Fibroblast of skin of left biceps (primary cell): ENCODE measurements around the gene CD247.

Experiments
- DNase-seq, 2 experiments: peaks; one replicate each; pipeline ENCODE4 v3.0.0-alpha.2; 2013; ENCODE audit warnings: low read depth in 2 of 2

CD247 gene

GRCh38 chr1:167512046-167512654 lies 6.2 kb downstream of the CD247 start:
- no peak for DNase-seq

GRCh38 chr1:167511374-167511986 lies 6.8 kb downstream of the CD247 start:
- no peak for DNase-seq

GRCh38 chr1:167510881-167511280 lies 7.4 kb downstream of the CD247 start:
- DNase-seq = no peak

GRCh38 chr1:167510244-167510643 lies 8.1 kb downstream of the CD247 start:
- DNase-seq = no peak

- DNase-seq = no peak
These were observed 8.7 kb downstream of the CD247 start for GRCh38 chr1:167509587-167509986.

GRCh38 chr1:167507719-167508118 lies 10.6 kb downstream of the CD247 start:
- no peak for DNase-seq

GRCh38 chr1:167504467-167504827 lies 13.9 kb downstream of the CD247 start:
- no peak for DNase-seq

- DNase-seq = no peak
These were observed 14.5 kb downstream of the CD247 start for GRCh38 chr1:167503626-167504466.

- no peak for DNase-seq
These were observed 15.4 kb downstream of the CD247 start for GRCh38 chr1:167502719-167503462.

- DNase-seq = no peak
These were observed 16.2 kb downstream of the CD247 start for GRCh38 chr1:167502192-167502551.

GRCh38 chr1:167501515-167502191 lies 16.7 kb downstream of the CD247 start:
- DNase-seq = no peak

- DNase-seq = no peak
These were observed 18.0 kb downstream of the CD247 start for GRCh38 chr1:167500283-167500860.

- no peak for DNase-seq
These were observed 18.6 kb downstream of the CD247 start for GRCh38 chr1:167499664-167500101.

GRCh38 chr1:167499106-167499505 lies 19.2 kb downstream of the CD247 start:
- DNase-seq = no peak

- DNase-seq = no peak
These were observed 21.3 kb downstream of the CD247 start for GRCh38 chr1:167496797-167497619.

GRCh38 chr1:167493372-167493771 lies 25.0 kb downstream of the CD247 start:
- no peak for DNase-seq

- no peak for DNase-seq
These were observed 25.8 kb downstream of the CD247 start for GRCh38 chr1:167492481-167492910.

- DNase-seq = no peak
These were observed 26.5 kb downstream of the CD247 start for GRCh38 chr1:167491586-167492461.

GRCh38 chr1:167490765-167491164 lies 27.6 kb downstream of the CD247 start:
- no peak for DNase-seq
